ENCODE data around the gene FIG4. TPM values are rescaled to one million over a fixed set of nuclear protein-coding genes. Genes with fewer than 3 reads are reported as not detected.

FIG4 gene
- total RNA-seq, 6 donors from 2014 or later = 10.4 to 30.8 (median 27.5) TPM

DNA sequence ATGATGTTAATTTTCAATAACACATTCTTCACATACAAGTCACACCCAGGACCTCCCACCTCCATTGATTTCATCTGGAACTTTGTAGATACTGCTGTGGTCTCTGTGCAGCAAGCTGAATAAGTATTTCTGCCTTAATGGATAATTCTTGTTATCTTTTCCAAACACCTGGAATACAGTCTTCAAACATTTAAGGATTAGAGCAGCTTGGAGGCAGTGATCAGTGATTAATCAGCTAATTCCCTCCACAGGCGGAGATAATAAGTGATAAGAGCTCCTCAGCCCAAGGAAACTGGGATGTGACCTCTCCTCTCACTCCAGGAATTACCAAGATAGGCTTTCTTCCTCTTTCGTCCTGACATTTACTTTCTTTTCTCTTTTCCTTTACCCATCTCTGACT, 110.7 kb downstream of the FIG4 start:
- H3K4me3 ChIP-seq = no peak overlapping the region
- H3K9me3 ChIP-seq = no peaks in the 10 kb centered on the region
- ATAC-seq (ENCODE audit: low FRiP score in 2 of 2) = no peak
- peaks cover 0 to 20% (median 0%) of the 10 kb centered on the region in 4 donors for H3K36me3 ChIP-seq
- 84 to 86% methylated on average over 2 of the region's 2 CpGs for WGBS, 2 donors
- H3K4me1 ChIP-seq = no peaks in the 10 kb centered on the region
- H3K27me3 ChIP-seq = no peaks in the 10 kb centered on the region
- no peak for DNase-seq
- no peak overlapping the region for H3K27ac ChIP-seq
- no peak for TF ChIP-seq POLR2A (IDR thresholded peaks at IDR 0.05)
- no peak for TF ChIP-seq POLR2AphosphoS5 (IDR thresholded peaks at IDR 0.05)
- no peak for TF ChIP-seq EP300 (IDR thresholded peaks at IDR 0.05)
- TF ChIP-seq, protein P1, sequence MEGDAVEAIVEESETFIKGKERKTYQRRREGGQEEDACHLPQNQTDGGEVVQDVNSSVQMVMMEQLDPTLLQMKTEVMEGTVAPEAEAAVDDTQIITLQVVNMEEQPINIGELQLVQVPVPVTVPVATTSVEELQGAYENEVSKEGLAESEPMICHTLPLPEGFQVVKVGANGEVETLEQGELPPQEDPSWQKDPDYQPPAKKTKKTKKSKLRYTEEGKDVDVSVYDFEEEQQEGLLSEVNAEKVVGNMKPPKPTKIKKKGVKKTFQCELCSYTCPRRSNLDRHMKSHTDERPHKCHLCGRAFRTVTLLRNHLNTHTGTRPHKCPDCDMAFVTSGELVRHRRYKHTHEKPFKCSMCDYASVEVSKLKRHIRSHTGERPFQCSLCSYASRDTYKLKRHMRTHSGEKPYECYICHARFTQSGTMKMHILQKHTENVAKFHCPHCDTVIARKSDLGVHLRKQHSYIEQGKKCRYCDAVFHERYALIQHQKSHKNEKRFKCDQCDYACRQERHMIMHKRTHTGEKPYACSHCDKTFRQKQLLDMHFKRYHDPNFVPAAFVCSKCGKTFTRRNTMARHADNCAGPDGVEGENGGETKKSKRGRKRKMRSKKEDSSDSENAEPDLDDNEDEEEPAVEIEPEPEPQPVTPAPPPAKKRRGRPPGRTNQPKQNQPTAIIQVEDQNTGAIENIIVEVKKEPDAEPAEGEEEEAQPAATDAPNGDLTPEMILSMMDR (IDR thresholded peaks at IDR 0.05) = no peak

DNA sequence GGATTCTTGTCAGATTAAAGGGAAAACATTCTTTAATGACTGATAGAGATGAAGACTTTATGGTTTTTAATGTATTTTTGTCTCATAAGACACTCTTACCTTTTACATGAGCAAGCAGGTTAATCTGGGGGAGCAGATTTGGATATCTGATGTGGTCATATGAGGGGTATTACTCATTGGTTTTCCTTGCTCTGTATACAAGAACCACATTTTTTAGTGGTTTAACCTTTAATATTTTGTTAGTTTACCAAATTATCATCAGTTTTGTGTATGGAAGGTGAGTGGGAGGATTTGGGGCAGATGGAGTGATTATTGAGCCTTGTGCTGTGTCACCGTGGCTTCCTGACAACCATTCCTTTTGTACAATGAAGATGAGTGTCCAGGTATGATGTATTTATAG, 112.9 kb downstream of the FIG4 start:
- no peak for ATAC-seq (ENCODE audit: low FRiP score in 2 of 2)
- 83 to 96% methylated on average over 1 of the region's 1 CpG for WGBS, 2 donors

DNA sequence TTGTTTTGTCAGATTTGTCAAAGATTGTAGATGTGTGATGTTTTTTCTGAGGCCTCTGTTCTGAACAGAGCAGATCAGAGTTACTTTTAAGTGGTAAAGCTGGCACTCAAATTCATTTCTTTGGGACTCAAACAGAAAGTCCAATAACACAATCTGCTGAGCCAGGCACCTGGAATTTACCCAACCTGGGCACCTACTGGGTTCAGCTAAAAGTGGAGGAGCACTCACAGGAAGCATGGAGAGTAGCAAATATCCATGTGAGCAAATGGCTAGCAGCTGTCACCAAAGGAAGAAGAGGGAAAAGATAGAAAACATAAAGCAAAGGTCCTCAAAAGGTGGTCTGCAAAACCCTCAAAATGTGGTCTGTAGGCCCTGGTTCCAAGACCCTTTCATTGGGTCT, 116.8 kb downstream of the FIG4 start:
- DNase-seq = no peak
- no peaks in the 10 kb centered on the region for H3K27me3 ChIP-seq
- H3K36me3 ChIP-seq = no peaks in the 10 kb centered on the region
- no peak overlapping the region for H3K4me3 ChIP-seq
- no peak overlapping the region for H3K27ac ChIP-seq
- no peaks in the 10 kb centered on the region for H3K9me3 ChIP-seq
- H3K4me1 ChIP-seq = no peaks in the 10 kb centered on the region
- no peak for ATAC-seq (ENCODE audit: low FRiP score in 2 of 2)
- no peak for TF ChIP-seq EP300 (IDR thresholded peaks at IDR 0.05)
- TF ChIP-seq, protein P1 (IDR thresholded peaks at IDR 0.05) = no peak
- no peak for TF ChIP-seq POLR2A (IDR thresholded peaks at IDR 0.05)
- no peak for TF ChIP-seq POLR2AphosphoS5 (IDR thresholded peaks at IDR 0.05)

More for the DNA sequence above, 112.9 kb downstream of the FIG4 start:
- TF ChIP-seq, protein P1 (IDR thresholded peaks at IDR 0.05) = no peak
- TF ChIP-seq POLR2AphosphoS5 (IDR thresholded peaks at IDR 0.05) (no peak), POLR2A (IDR thresholded peaks at IDR 0.05) (no peak), EP300 (IDR thresholded peaks at IDR 0.05) (no peak)
- peaks cover 0 to 14% (median 0%) of the 10 kb centered on the region in 4 donors for H3K36me3 ChIP-seq
- H3K27me3 ChIP-seq = no peaks in the 10 kb centered on the region
- no peaks in the 10 kb centered on the region for H3K4me1 ChIP-seq
- H3K4me3 ChIP-seq = no peak overlapping the region
- H3K9me3 ChIP-seq = no peaks in the 10 kb centered on the region
- no peak for DNase-seq
- H3K27ac ChIP-seq = no peak overlapping the region

DNA sequence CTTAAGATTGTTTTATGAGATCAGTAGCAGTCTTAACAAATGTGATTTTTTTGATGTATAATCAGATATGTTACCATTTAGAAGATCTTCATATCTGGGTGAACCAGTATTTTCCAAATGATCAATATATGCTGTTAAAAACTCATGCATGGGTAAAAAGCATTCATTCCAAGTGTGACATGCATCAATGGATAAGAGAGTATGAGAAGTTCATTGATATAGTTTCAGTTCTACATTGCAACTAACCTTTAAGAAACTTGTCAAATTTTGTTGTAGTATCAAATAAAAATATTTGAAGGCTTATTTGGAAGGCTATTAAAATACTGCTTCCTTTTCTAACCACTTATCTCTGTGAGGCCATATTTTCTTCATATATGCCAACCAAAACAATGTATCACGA, 117.7 kb downstream of the FIG4 start:
- WGBS, 2 donors = 90 to 95% methylated on average over 1 of the region's 1 CpG
- no peak overlapping the region for H3K27ac ChIP-seq
- no peaks in the 10 kb centered on the region for H3K9me3 ChIP-seq
- no peak overlapping the region for H3K4me3 ChIP-seq
- ATAC-seq (ENCODE audit: low FRiP score in 2 of 2) (no peak), DNase-seq (no peak)
- TF ChIP-seq EP300 (IDR thresholded peaks at IDR 0.05) (no peak), POLR2AphosphoS5 (IDR thresholded peaks at IDR 0.05) (no peak), POLR2A (IDR thresholded peaks at IDR 0.05) (no peak)
- TF ChIP-seq, protein P1 (IDR thresholded peaks at IDR 0.05) = no peak
- peaks cover 0 to 4% (median 0%) of the 10 kb centered on the region in 4 donors for H3K36me3 ChIP-seq
- no peaks in the 10 kb centered on the region for H3K27me3 ChIP-seq
- no peaks in the 10 kb centered on the region for H3K4me1 ChIP-seq

DNA sequence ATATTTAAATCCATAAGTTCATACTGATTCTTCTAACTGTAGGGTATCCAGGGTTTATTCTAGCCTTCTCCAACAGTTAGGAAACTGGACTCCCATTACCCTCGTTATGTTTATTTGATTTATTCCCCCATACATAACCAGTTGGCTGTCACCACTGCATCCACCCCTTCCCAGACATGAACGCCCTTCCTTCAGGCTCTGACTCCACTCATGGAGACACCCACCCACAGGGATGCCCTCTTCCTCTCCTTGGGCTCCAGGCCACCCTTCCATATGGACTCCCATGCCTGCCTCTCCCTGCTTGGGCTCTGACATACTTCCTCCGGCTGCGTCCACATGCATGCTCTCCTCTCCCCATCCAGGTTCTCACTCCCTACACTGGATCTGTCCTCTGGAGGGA, 124.0 kb downstream of the FIG4 start:
- ATAC-seq (ENCODE audit: low FRiP score in 2 of 2) = no peak
- Histone ChIP-seq H3K9me3 (no peaks in the 10 kb centered on the region), H3K4me3 (no peak overlapping the region), H3K27ac (no peak overlapping the region), H3K4me1 (no peaks in the 10 kb centered on the region), H3K27me3 (no peaks in the 10 kb centered on the region), H3K36me3 (peaks cover 0 to 9% (median 0%) of the 10 kb centered on the region in 4 donors)
- TF ChIP-seq POLR2A (IDR thresholded peaks at IDR 0.05) (no peak), POLR2AphosphoS5 (IDR thresholded peaks at IDR 0.05) (no peak), EP300 (IDR thresholded peaks at IDR 0.05) (no peak)
- TF ChIP-seq, protein P1 (IDR thresholded peaks at IDR 0.05) = no peak
- no peak for DNase-seq
- 93 to 96% methylated on average over 4 of the region's 4 CpGs for WGBS, 2 donors
